Measurements from ENCODE around the gene TMEM9B.
"Not testable (repeated sequence)": the region's sequence is repeated elsewhere in the genome, so short reads cannot be mapped to it uniquely, and the experiment has no call there.

Gene TMEM9B

DNA sequence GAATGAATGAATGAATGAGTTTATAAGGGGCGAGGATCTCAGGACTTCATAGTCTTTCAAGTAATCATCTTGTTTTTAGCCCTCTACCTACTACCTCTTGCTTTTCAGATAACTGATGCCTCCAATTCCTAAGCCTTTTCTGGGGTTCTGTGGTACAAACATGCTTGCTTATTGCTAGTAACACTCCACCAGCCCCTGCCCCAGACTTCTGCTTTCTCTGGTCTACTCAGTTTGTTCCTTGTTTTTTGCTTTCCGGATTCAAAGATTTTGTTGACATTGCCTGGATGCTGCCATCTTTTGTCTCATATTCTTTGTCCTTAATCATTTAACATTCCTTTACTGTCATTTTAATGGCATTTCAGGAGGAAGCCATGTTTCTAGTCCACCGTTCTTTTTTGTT lies 8.9 kb upstream of the TMEM9B start:
- DNase-seq (ENCODE audit: low read depth in 2 of 3, low spot score in 2 of 3), result no peak

DNA sequence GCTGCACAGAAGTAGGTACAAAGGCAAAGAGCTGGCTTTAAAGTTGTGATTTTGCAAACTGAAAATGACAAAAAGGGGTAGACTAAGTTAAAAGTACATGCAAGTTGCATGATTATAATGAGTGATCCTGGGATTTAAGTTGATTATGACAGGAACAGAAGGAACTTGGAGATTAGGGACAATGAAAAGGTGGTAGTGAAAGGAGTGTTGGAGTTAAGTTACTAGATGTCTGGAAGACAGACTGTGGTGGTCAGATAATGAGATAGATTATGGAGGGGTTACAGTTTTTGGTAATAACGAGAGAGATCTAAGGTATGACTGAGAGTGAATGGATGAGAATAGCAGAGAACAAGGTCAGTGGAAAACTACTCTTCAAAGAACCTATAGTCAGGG lies 7.7 kb upstream of the TMEM9B start:
- no peak for DNase-seq (ENCODE audit: low read depth in 2 of 3, low spot score in 2 of 3)

DNA sequence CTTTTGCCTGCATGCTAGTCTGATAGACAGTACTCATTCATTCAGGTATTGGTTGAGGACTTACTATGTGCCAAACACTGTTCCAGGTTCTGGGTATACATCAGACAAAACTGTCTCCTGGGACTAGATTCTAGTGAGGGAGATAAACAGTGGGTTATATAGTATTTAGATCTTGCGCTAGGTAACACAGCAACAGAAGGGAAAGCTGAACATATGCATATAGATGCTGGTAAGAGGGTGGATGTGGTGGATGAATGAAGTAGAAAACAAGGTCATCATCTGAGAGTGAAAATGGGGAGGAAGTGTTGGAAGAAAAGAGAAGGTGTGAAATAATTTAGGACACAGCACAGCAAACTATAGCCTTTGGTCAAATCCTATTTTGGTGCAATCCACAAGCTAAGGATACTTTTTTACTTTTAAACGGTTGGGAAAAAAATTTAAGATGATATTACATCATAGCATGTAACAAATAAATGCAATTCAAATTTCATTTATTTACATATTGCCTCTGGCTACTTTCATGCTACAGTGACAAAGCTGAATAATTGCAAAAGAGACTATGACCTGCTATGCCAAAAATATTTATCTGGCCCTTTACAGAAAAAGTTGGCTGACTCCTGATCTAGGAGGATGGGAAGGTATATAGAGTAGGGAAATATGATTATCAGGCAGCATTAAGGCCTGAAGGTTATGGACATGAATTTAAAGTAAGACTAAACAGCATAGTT lies 7.1 kb upstream of the TMEM9B start:
- DNase-seq (ENCODE audit: low read depth in 2 of 3, low spot score in 2 of 3), result no peak

DNA sequence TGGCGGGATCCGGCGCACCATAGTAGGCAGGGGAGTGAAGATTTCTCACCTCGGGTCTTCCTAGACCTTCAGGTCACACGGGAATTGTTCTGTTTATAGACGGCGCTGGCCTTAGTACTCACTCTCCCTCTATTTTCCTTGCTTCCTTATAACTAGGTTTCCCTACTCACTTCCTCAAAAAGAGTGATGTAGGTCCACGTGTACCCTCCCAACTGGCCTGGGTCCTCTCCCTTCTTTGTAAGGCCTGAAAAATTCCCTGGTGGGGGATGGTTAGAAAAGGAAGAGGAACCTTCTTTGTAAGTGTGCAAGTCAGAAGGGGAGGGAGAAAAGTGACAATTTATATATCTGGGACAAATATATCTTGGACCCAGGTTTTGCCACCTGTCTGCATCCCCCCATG lies 2.9 kb upstream of the TMEM9B start:
- no peak for DNase-seq (ENCODE audit: low read depth in 2 of 3, low spot score in 2 of 3)

DNA sequence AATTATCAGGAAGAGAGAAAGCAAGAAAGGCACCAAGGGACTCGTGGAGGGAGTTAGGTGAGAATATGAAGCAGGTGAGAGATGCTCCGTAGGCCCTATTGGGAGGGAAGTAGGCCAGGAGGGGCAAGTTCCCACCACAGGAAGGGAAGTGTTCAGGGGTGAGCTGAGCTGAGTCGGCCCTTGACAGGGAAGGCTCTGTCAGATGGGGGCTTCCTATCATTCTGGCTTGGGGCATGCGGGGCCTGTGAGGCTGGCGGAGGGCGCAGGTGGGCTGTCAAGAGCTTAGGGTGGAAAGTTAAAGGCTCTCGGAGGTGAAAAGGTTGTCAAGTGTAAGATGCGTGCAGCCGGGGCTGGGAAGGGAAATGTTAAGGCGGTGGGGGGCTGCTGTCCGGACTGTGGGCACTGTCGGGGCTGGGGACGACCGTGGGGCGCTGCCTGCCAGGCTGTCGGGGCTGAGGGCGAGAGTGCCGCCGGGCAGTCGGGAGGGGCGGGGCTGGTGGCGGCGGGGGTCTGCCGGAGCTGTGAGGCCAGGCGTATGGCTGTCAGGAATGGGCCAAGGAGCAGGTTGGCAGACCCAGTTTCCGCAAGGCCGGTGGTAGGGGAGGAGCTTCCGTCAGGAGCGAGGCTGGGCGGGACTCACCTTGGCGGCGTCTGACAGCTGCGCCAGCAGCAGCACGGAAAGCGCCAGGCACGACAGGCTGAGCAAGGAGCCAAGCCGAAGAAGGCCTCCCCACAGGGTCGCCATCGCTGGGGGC lies 496 bp downstream of the TMEM9B start:
- peak in 2 of 3 experiments; percentile 43 to 54 for DNase-seq (ENCODE audit: low read depth in 2 of 3, low spot score in 2 of 3)

DNA sequence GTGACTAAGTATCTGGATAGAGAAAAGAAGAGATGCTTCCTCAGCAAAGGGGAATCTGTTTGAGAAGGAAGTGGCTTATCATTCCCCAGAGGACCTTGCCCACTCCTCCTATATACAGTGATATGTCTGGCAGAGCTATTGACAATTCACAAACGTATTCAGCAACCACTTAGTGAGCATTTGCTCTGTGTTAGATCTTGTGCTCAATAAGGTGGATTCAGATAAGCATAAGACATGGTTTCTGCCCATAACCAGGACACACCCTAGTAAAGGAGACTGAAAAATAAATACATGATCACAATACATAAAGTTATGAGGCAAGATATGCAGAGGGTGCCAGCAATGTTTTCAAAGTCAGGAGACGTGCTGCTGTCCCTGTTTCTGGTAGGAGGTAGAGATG lies 1.4 kb downstream of the TMEM9B start:
- no peak for DNase-seq (ENCODE audit: low read depth in 2 of 3, low spot score in 2 of 3)

DNA sequence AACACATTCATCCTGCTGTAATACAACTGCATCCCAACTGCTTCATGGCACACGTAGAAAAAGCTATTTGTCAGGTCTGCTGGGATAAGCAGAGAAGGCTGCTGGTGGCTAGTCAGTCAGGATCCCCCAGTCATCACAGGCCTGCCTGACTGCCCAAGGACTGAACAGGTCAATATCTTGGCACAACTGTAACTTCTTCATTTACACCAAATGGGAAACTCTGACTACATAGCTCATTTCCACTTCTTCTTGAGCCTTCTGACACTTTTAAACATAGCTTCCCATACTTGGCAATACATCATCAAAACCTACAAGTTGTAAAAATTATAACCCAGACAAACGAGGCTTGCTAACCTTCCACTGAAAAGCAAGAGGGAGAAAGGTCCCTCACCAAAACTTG lies 2.8 kb downstream of the TMEM9B start:
- DNase-seq (ENCODE audit: low read depth in 2 of 3, low spot score in 2 of 3), result no peak

DNA sequence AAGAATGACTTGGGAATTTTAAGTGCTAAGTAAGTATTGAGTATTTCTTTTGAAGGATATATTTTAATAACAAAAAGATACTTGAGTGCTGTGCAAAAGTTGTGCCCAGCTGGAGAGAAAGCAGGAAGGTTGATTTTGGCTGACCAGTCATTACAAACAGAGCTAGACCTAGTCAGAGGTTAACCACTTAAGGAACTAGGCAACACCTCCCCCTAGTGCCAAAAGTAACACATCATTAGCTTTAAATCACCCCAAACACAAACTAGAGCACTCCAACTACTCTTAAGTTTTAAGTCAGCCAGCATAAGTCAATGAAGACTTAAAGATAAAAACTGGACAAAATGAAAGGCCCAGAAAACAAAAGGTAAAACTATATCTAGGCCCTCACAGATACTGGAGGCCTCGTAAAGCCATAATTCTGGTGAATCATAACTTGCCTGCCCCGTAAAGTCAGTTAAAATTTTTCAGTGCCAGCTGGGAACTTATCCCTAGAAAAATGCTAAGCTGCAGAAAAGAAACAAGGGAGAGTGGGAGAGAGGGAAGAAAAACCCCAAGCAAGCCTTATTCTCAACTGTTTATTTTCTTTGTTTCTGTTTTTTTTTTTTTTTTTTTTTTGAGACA lies 4.6 kb downstream of the TMEM9B start:
- no peak for DNase-seq (ENCODE audit: low read depth in 2 of 3, low spot score in 2 of 3)

DNA sequence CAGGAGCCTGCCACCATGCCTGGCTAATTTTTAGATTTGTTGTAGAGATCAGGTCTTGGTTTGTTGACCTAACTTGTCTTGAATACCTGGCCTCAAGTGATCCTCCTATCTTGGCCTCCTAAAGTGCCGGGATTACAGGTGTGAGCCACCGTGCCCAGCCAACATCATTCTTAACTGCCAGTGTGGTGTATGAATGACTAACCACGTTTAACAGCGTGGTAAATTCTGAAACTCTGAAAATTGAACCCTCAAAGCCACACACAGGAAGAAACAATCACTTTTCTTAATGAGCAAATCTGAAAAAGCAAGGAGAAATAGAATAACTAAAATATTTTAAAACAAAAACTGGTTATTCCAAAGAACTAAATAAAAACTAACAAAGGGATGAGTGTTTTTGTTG lies 7.4 kb downstream of the TMEM9B start:
- DNase-seq (ENCODE audit: low read depth in 2 of 3, low spot score in 2 of 3), result no peak

DNA sequence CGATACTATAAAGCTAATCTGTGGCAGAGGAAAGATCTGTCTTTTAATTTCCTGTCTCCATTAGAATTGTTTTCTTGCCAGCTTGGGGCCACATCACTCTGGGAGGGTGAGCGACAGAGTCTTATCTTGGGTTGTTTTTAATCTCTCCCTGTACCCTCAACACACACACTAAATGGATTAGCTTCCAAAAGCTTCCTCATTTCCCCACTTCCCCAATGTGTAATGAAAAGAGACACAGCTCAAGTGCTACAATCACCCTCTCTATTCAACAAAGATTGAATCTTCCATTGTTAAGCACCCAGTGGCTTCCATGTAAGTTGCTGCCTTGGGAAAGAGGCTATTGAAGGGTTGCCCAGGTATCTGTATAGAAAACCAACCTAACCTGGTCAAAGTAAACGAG lies 15.4 kb downstream of the TMEM9B start:
- no peak for DNase-seq (ENCODE audit: low read depth in 2 of 3, low spot score in 2 of 3)

DNA sequence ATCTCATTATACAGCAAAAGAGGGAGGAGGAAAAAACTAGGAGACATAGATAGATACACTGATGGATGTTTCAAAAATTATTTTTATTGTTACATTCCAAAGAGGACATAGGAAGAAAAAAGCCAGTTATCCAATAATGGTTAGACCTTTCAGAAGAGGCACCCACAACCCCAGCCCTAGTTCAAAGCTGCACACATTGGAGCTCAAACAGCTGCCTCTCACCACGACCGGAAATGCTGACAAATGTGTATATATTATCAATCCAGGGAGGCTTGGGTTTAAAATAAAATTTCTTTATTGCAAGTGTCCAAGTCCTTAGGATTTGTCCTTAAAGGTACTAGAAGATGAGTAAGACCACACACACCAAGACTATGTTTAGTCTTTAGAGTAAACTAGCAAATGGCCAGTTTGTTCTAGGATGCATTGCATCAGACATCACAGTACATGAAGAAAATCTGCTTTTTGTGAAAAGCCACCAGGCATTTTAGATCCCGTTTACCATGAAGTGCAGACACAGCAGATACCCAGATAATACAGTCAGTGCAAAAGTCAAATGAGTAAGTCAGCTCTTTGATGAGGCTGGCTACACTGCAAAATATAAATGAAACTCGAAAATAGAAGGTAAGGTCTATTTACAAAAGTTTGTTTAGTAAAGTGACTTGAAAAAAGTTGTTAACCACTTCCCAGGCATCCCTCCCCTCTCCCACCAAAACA lies 16.9 kb downstream of the TMEM9B start:
- no peak for DNase-seq (ENCODE audit: low read depth in 2 of 3, low spot score in 2 of 3)

DNA sequence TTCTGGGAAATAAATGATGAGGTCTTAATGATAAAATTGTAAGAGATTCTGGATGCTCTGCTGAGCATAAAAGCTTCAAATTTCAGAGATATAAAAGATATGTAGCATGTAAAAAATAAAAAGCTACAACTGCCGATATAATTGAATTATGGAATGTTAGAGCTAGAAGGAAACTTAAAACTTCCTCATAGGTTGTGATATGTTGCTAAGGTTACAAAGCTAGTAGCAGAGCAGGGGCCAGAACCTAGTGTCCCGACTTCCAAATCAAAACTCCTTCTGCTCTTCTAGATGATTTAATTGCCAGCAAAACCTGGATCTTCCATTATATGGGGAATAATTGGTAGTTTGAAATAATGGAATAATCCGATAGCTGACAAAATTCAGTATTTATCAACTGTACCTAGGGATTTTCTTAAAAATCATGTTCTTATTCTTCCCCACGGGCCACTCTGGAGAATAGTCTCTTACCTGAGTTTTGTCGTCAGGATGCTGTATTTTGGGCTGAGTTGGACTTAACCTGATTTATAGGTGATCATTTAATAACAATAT lies 21.6 kb downstream of the TMEM9B start, which contains the start of gene ASCL3:
Gene ASCL3 (minus strand): TSS at position 499 of the 549 bp plus-strand sequence. CDS start 4,855 bp downstream, outside the sequence.
- DNase-seq (ENCODE audit: low read depth in 2 of 3, low spot score in 2 of 3), result no peak

DNA sequence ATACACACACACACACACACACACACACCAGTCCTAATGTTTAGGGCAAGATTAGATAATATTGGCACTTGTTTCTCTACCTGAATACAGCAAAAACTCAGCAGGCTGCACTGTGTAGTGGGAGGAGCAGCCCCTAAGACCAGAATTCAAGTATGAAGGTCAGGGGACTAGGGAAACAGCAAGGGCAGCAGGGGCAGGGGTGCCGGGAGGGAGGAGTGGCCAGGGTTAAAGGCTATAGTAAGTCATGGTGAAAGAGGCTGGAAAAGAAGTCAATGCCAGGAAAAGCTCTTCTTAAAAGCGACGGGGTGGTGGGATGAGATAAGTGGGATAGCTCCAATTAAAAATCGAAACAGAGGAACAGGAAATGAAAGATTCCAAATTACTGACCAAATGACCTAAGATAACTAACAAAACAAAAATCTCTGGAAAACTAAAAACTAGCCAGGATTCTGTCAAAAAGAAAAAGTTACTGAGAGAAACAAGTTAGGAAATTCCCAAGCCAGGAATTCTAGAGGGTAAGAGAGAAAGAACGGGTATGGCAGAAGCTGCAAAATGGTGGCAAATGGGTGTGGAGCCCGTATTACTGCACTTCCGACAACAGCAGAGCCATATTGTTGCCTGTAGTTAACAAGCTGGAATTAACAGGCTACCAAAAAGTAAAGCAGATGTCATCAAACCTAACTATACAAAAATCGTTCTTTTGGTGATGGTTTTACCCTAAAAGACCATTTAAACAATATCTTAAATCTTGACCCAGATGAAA lies 22.7 kb downstream of the TMEM9B start:
- no peak for DNase-seq (ENCODE audit: low read depth in 2 of 3, low spot score in 2 of 3)

DNA sequence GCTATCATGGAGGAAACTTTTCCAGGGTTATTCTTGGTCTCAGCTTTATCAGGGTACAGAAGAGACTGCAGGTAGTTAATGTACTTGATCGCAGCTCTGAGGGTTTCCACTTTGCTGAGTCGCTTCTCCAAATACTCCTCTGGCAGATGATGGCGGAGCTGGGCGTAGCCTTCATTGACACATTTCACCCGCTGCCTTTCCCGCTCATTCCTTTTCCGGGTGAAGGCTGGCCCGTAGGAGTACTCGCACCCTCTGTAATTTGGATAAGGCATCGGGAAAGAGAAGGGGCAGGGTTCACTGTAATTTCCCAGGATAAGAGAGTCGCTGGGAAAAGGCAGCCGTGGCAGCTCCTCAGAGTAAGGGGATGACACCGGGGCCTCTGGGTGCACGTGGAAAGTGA lies 26.6 kb downstream of the TMEM9B start:
- DNase-seq (ENCODE audit: low read depth in 2 of 3, low spot score in 2 of 3), result no peak

DNA sequence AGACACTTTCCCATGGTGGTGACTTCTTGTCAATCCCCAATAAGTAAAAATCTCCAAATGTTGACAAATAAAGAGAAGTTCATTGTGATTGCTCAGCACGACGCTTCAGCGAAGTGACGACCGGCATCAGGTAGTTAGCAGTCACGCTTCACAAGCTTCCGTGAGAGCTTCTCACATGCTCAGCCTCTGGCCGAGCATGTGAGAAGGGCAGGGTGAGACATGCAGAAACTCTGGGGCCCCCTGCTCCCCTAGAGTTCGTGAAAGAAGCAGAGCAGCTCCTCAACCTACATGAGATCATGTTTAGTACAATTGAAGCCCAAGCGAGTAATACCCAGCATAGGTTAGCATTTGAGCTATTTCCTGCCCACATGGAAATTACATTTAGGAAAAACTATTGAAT lies 27.1 kb downstream of the TMEM9B start:
- no peak for DNase-seq (ENCODE audit: low read depth in 2 of 3, low spot score in 2 of 3)

DNA sequence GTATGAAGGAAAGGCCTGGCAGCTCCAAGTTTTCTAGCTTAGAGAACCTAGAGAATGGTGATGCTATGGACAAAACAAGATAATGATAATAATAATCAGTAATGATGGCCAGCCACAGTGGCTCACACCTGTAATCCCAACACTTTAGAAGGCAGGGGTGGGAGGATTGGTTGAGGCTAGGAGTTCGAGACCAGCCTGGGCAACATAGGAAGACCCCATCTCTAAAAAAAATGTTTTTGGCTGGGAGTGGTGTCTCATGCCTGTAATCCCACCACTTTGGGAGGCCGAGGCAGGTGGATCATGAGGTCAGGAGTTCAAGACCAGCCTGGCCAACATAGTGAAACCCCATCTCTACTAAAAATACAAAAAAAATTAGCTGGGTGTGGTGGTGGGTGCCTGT lies 28.5 kb downstream of the TMEM9B start:
- not testable (repeated sequence) for DNase-seq (ENCODE audit: low read depth in 2 of 3, low spot score in 2 of 3)

DNA sequence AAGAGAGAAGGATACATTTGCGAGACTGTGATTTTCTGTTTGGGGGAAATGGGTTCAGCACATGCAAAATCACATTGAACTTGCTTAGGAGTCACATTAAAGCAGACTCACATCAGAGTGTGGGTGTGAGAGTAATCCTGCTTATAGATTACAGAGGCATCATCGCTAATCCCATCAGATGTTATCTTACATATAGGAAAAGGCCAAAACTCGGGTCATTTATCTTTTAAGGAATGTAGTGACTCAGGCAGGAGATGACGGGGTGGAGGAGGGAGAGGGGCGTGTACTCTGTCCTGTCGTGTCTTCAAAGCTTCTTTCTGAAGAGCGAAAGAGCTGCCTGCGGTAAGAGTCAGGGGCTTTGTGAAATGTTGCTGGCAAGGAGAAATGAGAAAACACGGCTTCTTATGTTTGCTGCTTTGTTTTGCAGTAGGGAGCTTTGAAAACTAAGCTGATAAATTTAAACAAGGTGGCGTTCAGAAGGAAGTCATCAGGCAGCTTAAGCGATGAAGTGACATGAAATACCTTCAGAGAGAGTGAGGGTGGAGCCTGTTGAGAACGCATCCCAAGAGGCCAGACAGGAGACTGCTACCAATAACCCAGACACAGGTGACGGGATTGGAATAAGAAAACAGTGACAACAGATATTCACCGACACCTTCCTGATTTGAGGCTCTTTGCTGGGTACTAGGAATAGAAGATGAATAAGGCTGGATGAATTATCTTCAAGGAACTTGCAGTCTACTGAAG lies 29.3 kb downstream of the TMEM9B start:
- no peak for DNase-seq (ENCODE audit: low read depth in 2 of 3, low spot score in 2 of 3)

DNA sequence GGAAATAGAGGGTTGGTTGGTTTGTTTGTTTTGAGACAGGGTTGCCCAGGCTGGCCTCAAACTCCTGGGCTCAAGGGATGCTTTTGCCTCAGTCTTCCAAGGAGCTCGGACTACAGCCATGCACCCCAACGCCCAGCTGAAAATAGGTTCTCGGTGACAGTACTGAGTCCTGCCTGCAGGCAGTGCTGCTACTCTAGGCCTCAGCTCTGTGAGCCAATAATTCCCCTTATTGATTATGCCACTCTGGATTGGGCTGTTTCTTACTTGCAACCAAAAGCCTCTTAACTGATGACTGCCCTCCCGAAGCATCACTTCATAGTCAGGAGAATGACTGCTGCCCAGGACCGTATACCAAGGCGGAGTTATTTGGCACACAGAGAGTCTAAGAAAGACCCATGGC lies 30.3 kb downstream of the TMEM9B start:
- no peak for DNase-seq (ENCODE audit: low read depth in 2 of 3, low spot score in 2 of 3)

DNA sequence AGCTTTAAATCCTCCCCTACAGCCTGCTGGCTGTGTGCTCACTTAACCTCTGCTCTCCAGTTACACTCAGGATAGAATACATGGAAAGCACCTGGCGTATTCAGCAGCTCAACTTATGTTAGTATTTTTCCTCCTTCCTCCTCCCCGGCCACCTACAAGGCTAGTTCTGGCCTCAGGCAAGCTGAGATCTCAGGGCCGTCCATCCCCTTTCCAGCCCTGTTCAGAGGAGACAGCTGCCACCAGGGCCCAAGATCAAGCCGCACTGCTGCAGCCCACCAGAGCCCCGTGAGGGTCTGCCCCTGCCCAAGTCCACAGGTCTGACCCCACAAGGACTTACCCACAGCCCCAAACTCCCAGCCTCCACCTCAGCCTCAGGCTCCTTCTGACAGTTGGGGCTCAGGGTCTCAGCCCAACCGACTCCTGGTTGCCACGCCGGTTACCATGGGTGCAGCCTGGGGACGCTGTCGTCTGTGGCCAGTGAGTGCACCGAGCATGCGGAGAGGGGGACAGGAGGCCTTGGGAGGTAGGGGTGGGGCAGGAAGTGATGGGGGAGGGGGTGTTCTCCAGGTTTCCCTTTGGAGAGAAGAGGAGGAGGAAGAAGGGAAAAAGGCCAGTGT lies 31.6 kb downstream of the TMEM9B start, which contains the start of gene C11orf16:
Gene C11orf16 (minus strand): TSS at position 384 of the 617 bp plus-strand sequence. CDS start 639 bp downstream, outside the sequence.
- DNase-seq (ENCODE audit: low read depth in 2 of 3, low spot score in 2 of 3), result no peak
